Caco-2 (cell line): ENCODE results near the gene TRPM6. TPM values are rescaled to one million over a fixed set of nuclear protein-coding genes. Genes with fewer than 3 reads are reported as not detected.
A peak's percentile ranks its signal among the peaks of the same experiment; 100 is the strongest.

Source experiments
- BruUV-seq: library from RNA; stranded (reverse); fragments of 400-500 nt; replicated peaks from 2 replicates; lab custom pipeline; 2021; lab: Mats Ljungman, UMichigan
- CTCF ChIA-PET: fragments of 300-600 bp; sonication (Branson Sonifier 250); formaldehyde crosslinking; loops from one replicate; lab custom pipeline; 2022; ENCODE audit warnings: antibody characterized with exemption; lab: Charles Lee
- POLR2A ChIA-PET: fragments of 300-600 bp; sonication (Branson Sonifier 250); formaldehyde crosslinking; loops from one replicate; lab custom pipeline; 2022; ENCODE audit warnings: antibody characterized with exemption; lab: Charles Lee
- DNase-seq, 2 experiments: peaks; one replicate each; pipeline versions ENCODE4 v3.0.0 to v3.0.0-alpha.2; 2020 to 2022
- H3K27me3 ChIP-seq: replicated peaks from 2 replicates; pipeline ENCODE4 v1.6.0; 2011; ENCODE audit warnings: low read length; ENCODE audit not compliant: control insufficient read depth, insufficient read depth
- H3K36me3 ChIP-seq: 2 replicates; pipeline ENCODE4 v1.5.1; 2011; ENCODE audit warnings: low read length; ENCODE audit not compliant: control insufficient read depth, insufficient read depth
- H3K4me1 ChIP-seq: fragments of 250-450 bp; sonication (Bioruptor Pico); 2 replicates; pipeline ENCODE4 v1.5.1; 2020; ENCODE audit warnings: mild to moderate bottlenecking
- H3K4me3 ChIP-seq: 2 replicates; pipeline ENCODE4 v1.5.1; 2011; ENCODE audit warnings: low read depth, mild to moderate bottlenecking, control low read depth, low read length
- H3K9me3 ChIP-seq: fragments of 250-450 bp; sonication (Bioruptor Pico); 2 replicates; pipeline ENCODE4 v1.5.1; 2020; ENCODE audit warnings: mild to moderate bottlenecking, moderate library complexity
- H3K27ac Mint-ChIP-seq: one replicate; pipeline ENCODE4 v1.8.0; 2022; ENCODE audit warnings: mixed read lengths; ENCODE audit not compliant: unreplicated experiment
- H3K27me3 Mint-ChIP-seq: one replicate; pipeline ENCODE4 v1.8.0; 2022; ENCODE audit warnings: mixed read lengths; ENCODE audit not compliant: insufficient read depth, unreplicated experiment
- H3K36me3 Mint-ChIP-seq: one replicate; pipeline ENCODE4 v1.8.0; 2022; ENCODE audit warnings: mild to moderate bottlenecking, mixed read lengths; ENCODE audit not compliant: insufficient read depth, unreplicated experiment
- H3K4me1 Mint-ChIP-seq: one replicate; pipeline ENCODE4 v1.8.0; 2022; ENCODE audit warnings: low read depth, mixed read lengths; ENCODE audit not compliant: unreplicated experiment
- H3K4me3 Mint-ChIP-seq: one replicate; pipeline ENCODE4 v1.8.0; 2022; ENCODE audit warnings: mild to moderate bottlenecking, moderate library complexity, mixed read lengths; ENCODE audit not compliant: unreplicated experiment
- H3K9me3 Mint-ChIP-seq: one replicate; pipeline ENCODE4 v1.8.0; 2022; ENCODE audit warnings: mixed read lengths; ENCODE audit not compliant: unreplicated experiment
- CTCF ChIP-seq, 2 experiments: fragments of 200-600 bp in 1 of 2; IDR thresholded peaks; 1 replicate in 1 of 2; 2 replicates in 1 of 2; pipeline versions ENCODE4 v1.5.1 to v1.8.0; 2011 to 2022; ENCODE audit warnings: antibody characterized with exemption in 1 of 2, control low read depth in 1 of 2, inconsistent platforms in 1 of 2, low read depth in 1 of 2, low read length in 1 of 2, mild to moderate bottlenecking in 1 of 2, moderate library complexity in 1 of 2; ENCODE audit not compliant: insufficient read depth in 1 of 2, severe bottlenecking in 1 of 2, unreplicated experiment in 1 of 2
- intact Hi-C: fragments of 100-400 bp; cut with micrococcal nuclease; formaldehyde crosslinking; loops from one replicate; pipeline ENCODE4 v1.10.0; 2022; ENCODE audit not compliant: unreplicated experiment
- total RNA-seq: library from RNA; stranded (reverse); gene quantifications from 2 replicates; pipeline ENCODE4 v1.2.3, GENCODE V29; 2022

Gene TRPM6
- total RNA-seq, 1 experiment from 2014 or later, result 5.0 TPM

DNA sequence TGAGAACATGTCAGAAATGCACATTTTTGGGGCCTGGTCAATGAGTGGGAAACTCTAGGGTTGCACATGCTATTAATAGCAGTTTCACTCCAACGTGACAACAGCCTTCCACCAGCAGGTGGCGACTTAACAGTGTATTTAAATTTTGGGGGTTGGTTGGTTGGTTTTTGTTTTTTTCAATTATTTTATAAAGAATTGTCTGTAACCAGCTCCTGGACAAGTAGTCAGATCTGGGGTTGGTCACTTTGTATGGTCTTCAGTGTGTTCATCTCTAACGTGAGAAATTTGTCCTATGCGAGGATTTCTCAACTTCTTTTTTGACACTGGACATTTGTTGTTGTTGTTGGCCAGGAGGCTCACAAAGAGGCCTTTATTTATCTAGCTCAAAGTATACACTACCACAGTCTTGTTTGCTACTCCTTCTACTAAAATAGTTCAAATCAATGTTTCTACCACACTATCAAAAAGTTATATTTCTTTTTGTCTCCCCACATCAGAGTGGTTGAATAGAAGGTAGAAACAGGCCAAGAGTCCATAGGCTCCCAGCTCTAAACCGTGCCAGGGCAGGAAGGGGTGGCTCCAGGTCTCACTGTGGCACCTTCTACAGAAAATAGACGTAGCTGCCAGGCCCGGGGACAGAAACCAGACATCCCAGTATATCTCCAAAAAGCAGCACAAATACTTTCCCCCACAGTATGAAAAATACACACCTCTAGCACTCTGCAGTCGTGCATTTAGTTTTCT lies 110.4 kb downstream of the TRPM6 start:
- DNase-seq, result peak; percentile 14 to 30
- H3K27ac Mint-ChIP-seq, result no peak overlapping the region
- Histone ChIP-seq H3K4me3 (no peak overlapping the region), H3K4me1 (no peaks in the 10 kb centered on the region), H3K36me3 (no peaks in the 10 kb centered on the region), H3K27me3 (no peaks in the 10 kb centered on the region), H3K9me3 (no peaks in the 10 kb centered on the region)
- no TSS peak for BruUV-seq
- H3K36me3 Mint-ChIP-seq, result no peaks in the 10 kb centered on the region
- ChIA-PET CTCF (no interaction called here), POLR2A (no interaction called here)
- H3K4me1 Mint-ChIP-seq, result no peaks in the 10 kb centered on the region
- H3K9me3 Mint-ChIP-seq, result no peaks in the 10 kb centered on the region
- H3K27me3 Mint-ChIP-seq, result no peaks in the 10 kb centered on the region
- TF ChIP-seq CTCF (IDR thresholded peaks at IDR 0.05; ENCODE audit: insufficient read depth in 1 of 2, low read depth in 1 of 2, low read length in 1 of 2, severe bottlenecking in 1 of 2, unreplicated experiment in 1 of 2), result peak in 1 of 2 experiments; percentile 17
- H3K4me3 Mint-ChIP-seq, result no peak overlapping the region
- intact Hi-C loops, result loop anchor here (1.0 kb wide), 2 partner anchors 163 to 225 kb away; no protein-coding TSS in a partner anchor

- no peaks in the 10 kb centered on the region for H3K27me3 Mint-ChIP-seq
- no peaks in the 10 kb centered on the region for H3K9me3 ChIP-seq
- no peaks in the 10 kb centered on the region for H3K9me3 Mint-ChIP-seq
- no peak for DNase-seq
- POLR2A ChIA-PET, result no interaction called here
- H3K27ac Mint-ChIP-seq, result no peak overlapping the region
- intact Hi-C loops, result loop anchor here (2.0 kb wide), 1 partner anchor 301 kb away; no protein-coding TSS in a partner anchor
- peaks cover 5% of the 10 kb centered on the region for H3K36me3 Mint-ChIP-seq
- no peaks in the 10 kb centered on the region for H3K36me3 ChIP-seq
- no peaks in the 10 kb centered on the region for H3K27me3 ChIP-seq
- H3K4me1 Mint-ChIP-seq, result no peaks in the 10 kb centered on the region
- no peaks in the 10 kb centered on the region for H3K4me1 ChIP-seq
- no peak overlapping the region for H3K4me3 ChIP-seq
- BruUV-seq, result no TSS peak
- CTCF ChIA-PET, result no interaction called here
- no peak for TF ChIP-seq CTCF (IDR thresholded peaks at IDR 0.05; ENCODE audit: insufficient read depth in 1 of 2, low read depth in 1 of 2, low read length in 1 of 2, severe bottlenecking in 1 of 2, unreplicated experiment in 1 of 2)
- no peak overlapping the region for H3K4me3 Mint-ChIP-seq
Observed at GRCh38 chr9:74775396-74775795, 112.3 kb downstream of the TRPM6 start.

- peak; percentile 34 for TF ChIP-seq CTCF (IDR thresholded peaks at IDR 0.05; ENCODE audit: insufficient read depth in 1 of 2, low read depth in 1 of 2, low read length in 1 of 2, severe bottlenecking in 1 of 2, unreplicated experiment in 1 of 2)
- H3K4me3 Mint-ChIP-seq, result no peak overlapping the region
- no peaks in the 10 kb centered on the region for H3K9me3 Mint-ChIP-seq
- intact Hi-C loops, result loop anchor here (2.0 kb wide), 1 partner anchor 303 kb away; no protein-coding TSS in a partner anchor
- H3K36me3 ChIP-seq, result no peaks in the 10 kb centered on the region
- H3K27me3 ChIP-seq, result no peaks in the 10 kb centered on the region
- ChIA-PET POLR2A (no interaction called here), CTCF (interaction anchor here (1.3 kb wide), 1 partner anchor 167 kb away, joined by 6 read pairs; no protein-coding TSS in a partner anchor)
- H3K4me1 Mint-ChIP-seq, result no peaks in the 10 kb centered on the region
- peaks cover 5% of the 10 kb centered on the region for H3K36me3 Mint-ChIP-seq
- no peak overlapping the region for H3K4me3 ChIP-seq
- H3K27ac Mint-ChIP-seq, result no peak overlapping the region
- no peaks in the 10 kb centered on the region for H3K9me3 ChIP-seq
- no peaks in the 10 kb centered on the region for H3K27me3 Mint-ChIP-seq
- no TSS peak for BruUV-seq
- peak; percentile 35 to 37 for DNase-seq
- H3K4me1 ChIP-seq, result no peaks in the 10 kb centered on the region
Observed at GRCh38 chr9:74773886-74774479, 113.7 kb downstream of the TRPM6 start.
